AG08395 (cell line): Measurements from ENCODE around the gene RNF111.
"Not testable (repeated sequence)": the region's sequence is repeated elsewhere in the genome, so short reads cannot be mapped to it uniquely, and the experiment has no call there.

Experiments used
- DNase-seq: peaks from one replicate; pipeline ENCODE4 v3.0.0; 2012; ENCODE audit warnings: mixed read lengths, low spot score

Gene RNF111

GRCh38 chr15:59059076-59059597 is 71.7 kb downstream of the RNF111 start:
- DNase-seq: no peak

DNA sequence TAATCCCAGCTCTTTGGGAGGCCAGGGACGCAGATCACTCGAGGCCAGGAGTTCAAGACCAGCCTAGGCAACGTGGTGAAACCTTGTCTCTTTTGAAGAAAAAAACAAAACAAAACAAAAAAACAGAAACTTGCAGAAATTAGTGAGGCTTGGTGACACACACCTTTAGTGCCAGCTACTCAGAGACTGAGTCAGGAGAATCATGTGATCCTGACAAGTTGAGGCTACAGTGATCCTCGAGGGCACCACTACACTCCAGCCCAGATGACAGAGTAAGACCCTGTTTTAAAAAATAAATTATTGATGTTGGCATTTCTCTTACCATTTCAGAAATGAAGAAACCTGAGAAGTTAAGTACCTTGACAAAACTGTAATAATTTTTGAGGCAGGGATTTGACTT is 72.9 kb downstream of the RNF111 start:
- DNase-seq: no peak

GRCh38 chr15:59063042-59063441 is 75.6 kb downstream of the RNF111 start:
- no peak for DNase-seq

- DNase-seq: no peak
Measured at GRCh38 chr15:59069430-59069829, 82.0 kb downstream of the RNF111 start.

DNA sequence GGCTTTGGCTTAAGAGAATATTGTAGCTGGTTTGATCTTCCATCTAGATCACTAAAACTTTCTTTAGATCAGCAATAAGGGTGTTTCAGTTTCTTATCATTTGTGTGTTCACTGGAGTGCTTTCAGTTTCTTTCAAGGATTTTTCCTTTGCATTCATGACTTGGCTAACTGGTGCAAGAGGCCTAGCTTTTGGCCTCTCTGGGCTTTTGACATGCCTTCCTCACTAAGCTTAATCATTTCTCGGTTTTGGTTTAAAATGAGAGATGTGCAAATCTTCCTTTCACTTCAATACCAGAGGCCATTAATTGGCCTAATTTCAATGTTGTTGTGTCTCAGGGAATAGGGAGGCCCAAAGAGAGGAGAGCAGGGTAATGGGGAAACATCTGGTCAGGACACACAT is 87.1 kb downstream of the RNF111 start:
- no peak for DNase-seq

DNA sequence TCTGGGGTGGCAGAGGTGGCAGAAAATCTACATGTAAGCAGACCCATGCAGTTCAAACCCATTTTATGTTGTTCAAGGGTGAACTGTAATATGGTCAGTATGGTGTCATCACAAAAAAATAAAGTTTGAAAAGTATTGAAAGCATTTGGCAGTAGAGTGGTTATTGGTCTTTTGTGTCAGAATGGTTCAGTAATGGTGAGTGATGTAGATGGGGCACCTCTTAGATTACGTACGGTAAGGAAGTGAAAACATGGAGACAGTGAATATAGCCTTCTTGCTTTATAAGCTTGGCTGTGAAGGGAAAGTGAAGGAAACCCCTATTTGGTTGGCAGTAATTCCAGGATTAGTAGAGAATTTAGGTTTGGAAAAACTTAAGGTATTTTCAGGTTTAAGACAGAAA is 100.3 kb downstream of the RNF111 start:
- DNase-seq: no peak

GRCh38 chr15:59094077-59094476 is 106.6 kb downstream of the RNF111 start:
- no peak for DNase-seq

DNA sequence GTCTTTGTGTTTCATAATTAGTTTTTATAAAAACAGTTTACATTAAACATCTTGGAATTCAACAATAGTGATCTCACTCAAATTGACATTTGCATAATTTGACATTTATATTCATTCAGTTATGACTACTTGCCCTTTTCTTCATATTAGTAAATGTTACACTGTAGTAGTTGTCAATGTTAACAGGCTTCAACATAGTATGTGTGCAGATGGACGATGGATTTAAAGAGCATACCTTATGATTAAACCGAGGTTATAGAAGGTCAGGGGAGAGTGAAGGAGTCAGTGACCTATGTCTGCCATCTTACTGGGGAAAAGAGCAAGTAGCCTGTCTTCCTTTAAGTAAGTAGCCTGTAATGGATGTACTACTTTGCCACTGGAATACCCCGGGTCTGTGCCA is 109.0 kb downstream of the RNF111 start:
- DNase-seq: no peak

GRCh38 chr15:59099162-59099685 is 111.8 kb downstream of the RNF111 start:
- DNase-seq: no peak

- DNase-seq: no peak
Measured at GRCh38 chr15:59104602-59104911, 117.1 kb downstream of the RNF111 start.

DNA sequence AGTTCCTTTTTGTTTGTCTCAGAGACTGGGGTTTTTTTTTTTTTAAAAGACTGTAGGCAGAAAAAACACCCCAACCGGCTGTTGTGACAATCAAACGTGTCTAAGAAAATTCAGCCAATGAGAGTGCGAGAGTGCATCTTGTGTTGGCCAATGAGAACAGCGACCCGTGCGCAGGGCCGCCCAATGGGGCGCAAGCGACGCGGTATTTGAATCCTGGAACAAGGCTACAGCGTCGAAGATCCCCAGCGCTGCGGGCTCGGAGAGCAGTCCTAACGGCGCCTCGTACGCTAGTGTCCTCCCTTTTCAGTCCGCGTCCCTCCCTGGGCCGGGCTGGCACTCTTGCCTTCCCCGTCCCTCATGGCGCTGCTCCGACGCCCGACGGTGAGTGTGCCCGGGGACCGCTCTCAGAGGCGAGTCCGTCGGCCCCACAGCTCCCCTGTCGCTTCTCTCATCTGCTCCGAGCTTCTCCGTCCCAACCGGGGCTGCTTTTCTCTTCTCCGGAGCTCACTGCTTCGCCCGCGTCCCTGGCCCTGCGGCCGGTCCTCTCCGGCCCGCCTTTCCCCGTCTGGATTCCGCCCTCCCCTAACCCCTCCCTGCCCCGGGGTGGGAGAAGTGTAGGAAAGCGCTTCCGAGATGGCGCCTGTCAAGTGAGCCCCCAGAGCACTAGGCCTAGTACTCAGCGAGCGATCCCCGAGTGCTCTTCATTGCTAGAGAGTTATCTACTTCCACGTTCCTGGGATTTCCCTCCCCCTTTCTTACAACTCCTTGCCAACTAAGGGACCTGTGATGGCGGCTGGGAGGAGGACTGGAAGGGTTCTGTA is 117.7 kb downstream of the RNF111 start, which contains the start of gene CCNB2:
CCNB2 (plus strand) TSS at position 235 of the 821 bp plus-strand sequence; CDS start at position 358, 123 bp downstream.
- DNase-seq: peak; percentile 98

DNA sequence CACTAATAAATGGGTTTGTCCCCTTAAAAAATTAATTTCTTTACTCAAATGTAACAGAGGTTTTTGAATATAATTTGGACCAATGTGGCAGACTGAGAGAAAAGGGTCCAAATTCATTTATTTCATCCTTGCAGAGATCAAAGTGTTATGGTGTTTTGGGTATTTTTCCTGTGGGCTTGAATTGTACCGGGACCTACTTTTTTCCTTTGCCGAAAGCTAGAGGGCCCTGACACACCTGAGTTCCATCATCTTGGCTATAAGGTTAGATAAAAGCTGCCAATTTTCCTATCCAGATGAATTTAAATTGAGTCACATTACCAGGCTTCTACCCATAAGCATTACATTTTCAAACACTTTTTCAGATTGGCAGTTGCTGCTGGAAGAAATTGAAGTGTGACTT is 118.4 kb downstream of the RNF111 start:
- no peak for DNase-seq

DNA sequence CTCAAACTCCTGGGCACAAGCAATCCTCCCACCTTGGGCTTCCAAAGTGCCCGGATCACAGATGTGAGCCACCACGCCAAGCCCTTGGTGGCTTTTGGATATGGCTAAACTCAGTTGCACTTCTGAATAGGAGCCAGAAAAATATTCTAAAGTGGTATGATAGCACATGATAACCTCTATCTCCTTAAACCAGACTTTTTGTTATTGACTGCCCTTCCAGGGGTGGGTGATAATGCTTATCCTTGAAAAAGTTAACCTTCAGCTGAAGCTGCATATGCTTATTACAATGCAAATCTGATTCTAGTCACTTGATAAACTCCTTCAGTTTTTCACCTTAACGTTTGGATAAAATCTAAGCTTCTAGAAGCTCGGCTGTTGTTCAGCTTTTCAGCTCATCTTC is 123.8 kb downstream of the RNF111 start:
- no peak for DNase-seq

DNA sequence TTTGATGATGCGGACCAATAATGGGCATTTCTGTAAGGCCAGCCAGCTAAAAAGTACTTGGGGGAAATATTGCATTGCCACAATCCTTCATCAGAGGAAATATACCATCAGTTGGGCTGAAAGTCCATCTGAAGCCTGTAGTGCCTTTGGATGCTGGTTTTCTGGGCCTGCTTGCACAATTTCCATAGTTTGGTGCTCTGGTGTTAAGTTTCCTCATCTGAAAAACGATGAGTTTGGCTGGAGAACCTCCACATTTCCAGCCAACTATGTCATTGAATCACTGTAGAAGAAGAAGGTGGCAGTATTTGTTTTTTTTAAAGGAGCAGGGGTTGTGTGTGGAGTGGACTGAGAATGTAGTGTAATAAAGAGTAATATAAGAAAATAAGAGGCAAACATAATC is 127.6 kb downstream of the RNF111 start:
- no peak for DNase-seq

DNA sequence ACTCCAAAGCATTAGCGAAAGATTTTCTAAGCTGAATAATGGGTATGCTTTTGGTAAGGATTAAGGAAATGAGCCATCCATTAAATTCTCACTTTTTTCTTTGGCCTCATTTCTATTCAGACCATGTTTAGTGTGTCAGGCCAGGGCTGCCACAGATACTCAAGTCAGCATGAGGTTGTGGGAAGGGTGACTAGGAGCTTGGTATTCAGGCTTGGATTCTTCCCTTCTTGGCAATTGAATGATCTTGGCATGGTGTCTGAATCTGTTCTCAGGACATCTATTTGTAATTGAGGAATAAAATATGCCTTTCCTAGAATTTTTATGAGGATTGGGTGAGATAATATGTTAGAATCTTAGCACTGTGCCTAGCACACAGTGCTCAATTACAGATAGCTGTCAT is 128.7 kb downstream of the RNF111 start:
- peak; percentile 33 for DNase-seq

- DNase-seq: no peak
Measured at GRCh38 chr15:59116771-59117170, 129.3 kb downstream of the RNF111 start.

DNA sequence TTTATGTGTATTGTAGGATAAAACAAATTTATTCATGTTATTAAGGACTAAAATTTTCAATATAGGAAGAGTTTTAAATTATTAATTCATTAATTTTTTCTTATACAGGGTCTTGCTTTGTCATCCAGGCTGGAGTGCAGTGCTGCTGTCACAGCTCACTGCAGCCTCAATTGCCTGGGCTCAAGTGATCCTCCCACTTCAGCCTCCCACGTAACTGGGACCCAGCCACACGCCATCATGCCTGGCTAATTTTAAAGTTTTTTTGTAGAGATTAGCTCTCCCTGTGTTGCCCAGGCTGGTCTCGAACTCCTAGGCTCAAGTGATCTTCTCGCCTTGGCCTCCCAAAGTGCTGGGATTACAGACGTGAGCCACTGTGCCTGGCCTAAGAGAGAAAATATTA is 132.2 kb downstream of the RNF111 start:
- no peak for DNase-seq

DNA sequence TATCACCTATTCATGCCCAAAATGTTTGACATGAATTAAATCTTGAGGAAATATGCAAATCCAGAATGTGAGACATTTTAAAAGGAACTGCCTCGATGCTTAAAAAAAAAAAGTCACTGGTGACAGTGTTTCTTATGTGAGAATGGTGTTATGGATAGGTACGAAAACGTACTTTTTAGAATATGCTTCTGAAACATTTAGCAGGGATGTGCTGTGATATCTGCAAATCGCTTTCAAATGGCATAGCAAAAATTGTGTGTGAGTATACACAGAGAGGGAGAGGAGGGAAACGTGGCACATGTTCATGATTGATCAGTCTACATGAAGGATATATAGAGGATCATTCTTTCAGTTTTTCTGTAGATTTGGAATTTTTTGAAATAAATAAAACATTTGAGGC is 133.5 kb downstream of the RNF111 start:
- no peak for DNase-seq

GRCh38 chr15:59124261-59124660 is 136.8 kb downstream of the RNF111 start:
- no peak for DNase-seq

DNA sequence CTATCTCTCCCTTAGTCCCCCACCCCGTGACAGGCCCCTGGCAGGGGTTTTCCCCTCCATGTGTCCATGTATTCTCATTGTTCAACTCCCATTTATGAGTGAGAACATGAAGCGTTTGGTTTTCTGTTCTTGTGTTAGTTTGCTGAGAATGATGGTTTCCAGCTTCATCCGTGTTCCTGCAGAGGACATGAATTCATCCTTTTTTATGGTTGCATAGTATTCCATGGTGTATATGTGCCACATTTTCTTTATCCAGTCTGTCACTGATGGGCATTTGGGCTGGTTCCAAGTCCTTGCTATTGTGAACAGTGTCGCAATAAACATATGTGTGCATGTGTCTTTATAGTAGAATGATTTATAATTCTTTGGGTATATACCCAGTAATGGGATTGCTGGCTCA is 138.2 kb downstream of the RNF111 start:
- not testable (repeated sequence) for DNase-seq

- DNase-seq: not testable (repeated sequence)
Measured at GRCh38 chr15:59127255-59127654, 139.8 kb downstream of the RNF111 start.

- DNase-seq: no peak
Measured at GRCh38 chr15:59131456-59131855, 144.0 kb downstream of the RNF111 start.

GRCh38 chr15:59131969-59132562 is 144.6 kb downstream of the RNF111 start:
- no peak for DNase-seq
